Hematopoietic multipotent progenitor cell treated with erythropoietin and hydrocortisone succinate and interleukin-3 and kit ligand, for 8 days (in vitro differentiated cells): ENCODE measurements around the gene FAM90A26.
"Not testable (repeated sequence)": the region's sequence is repeated elsewhere in the genome, so short reads cannot be mapped to it uniquely, and the experiment has no call there.

ENCODE experiments used
- DNase-seq: peaks from one replicate; pipeline ENCODE4 v3.0.0-alpha.2; 2015

FAM90A26 gene, protein sequence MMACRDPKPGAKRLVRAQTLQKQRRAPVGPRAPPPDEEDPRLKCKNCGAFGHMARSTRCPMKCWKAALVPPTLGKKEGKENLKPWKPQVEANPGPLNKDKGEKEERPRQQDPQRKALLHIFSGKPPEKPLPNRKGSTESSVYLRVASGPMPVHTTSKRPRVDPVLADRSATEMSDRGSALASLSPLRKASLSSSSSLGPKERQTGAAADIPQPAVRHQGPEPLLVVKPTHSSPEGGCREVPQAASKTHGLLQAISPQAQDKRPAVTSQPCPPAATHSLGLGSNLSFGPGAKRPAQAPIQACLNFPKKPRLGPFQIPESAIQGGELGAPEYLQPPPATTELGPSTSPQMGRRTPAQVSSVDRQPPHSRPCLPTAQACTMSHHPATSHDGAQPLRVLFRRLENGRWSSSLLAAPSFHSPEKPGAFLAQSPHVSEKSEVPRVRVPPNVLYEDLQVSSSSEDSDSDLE

DNA sequence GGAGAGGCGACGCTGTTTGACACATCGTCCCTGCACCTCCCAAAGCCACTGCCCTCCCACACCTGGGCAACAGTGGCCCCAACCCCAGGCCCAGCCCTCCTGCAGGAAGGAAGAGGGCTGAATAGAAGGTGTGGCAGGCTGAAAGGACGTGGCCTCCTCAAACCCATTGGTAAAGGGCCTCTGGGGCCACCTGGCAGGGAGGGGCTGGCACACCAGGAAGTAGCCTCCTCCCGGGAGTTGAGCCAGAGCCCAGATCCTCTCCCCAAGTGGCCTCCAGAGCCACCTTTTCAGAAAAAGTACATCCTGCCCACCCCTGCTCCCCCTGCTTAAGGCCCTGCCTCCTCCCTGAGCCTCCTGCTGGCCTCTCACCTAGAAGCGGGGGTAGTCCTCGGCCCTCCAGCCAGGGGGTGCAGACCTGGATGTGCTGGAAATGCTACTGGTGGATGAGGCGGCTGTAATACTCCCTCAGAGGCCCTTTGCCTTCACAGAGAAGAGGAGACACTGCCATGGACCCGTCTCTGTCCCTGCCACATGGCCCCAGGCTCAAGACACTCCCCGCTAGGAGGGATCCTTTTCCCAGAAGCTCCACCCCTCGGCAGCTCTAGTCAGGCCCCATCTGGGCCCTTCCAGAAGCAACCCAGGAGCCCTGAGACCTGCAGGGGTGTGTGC is at the start of gene FAM90A26:
Gene FAM90A26 (plus strand): TSS at position 619 of the 669 bp plus-strand sequence. CDS start 2,764 bp downstream, outside the sequence.
- DNase-seq, result not testable (repeated sequence)

DNA sequence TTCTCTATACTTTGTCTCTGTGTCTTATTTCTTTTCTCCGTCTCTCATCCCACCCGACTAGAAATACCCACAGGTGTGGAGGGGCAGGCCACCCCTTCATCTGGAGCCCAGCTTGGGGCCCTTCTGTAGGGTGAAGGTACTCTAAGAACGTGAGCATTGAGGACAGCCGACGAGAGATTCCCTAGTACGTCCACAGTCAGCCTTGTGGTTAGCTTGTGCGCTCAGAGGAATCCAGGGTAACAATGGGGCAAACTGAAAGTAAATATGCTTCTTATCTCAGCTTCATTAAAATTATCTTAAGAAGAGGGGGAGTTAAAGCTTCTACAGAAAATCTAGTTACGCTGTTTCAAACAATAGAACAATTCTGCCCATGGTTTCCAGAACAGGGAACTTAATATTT is 47.5 kb upstream of the FAM90A26 start:
- DNase-seq, result not testable (repeated sequence)

DNA sequence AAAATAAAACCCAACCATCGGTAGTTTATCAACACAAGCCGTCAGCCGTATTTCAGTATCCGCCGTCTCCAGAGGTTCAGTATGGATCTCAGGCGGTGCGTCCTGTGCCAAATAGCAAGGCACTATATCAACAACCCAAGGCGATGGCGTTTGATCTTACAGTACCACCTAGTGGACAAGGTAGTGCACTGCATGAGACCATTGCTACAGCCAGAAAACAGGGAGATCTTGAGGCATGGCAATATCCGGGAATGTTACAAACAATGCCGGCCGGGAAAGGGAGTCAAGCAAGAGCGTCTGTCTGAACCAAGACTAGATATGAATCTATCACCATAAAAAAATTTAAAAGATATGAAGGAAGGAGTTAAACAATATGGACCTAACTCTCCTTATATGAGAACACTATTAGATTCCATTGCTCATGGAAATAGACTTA is 46.6 kb upstream of the FAM90A26 start:
- peak; percentile 64 for DNase-seq

DNA sequence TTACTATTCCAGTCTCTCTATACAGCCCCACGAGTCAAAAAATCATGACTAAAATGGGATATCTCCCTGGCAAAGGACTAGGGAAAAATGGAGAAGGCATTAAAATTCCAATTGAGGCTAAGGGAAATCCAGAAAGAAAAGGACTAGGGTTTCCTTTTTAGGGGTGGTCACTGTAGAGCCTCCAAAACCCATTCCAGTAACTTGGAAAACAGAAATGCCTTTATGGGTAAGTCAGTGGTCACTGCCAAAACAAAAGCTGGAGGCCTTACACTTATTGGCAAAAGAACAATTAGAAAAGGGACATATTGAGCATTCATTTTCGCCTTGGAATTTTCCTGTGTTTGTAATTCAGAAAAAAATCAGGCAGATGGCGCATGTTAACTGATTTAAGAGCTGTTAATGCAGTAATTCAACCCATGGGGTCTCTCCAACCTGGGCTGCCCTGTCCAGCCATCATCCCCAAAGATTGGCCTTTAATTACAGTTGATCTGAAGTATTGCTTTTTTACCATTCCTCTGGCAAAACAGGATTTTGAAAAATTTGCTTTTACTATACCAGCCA is 44.5 kb upstream of the FAM90A26 start:
- not testable (repeated sequence) for DNase-seq

DNA sequence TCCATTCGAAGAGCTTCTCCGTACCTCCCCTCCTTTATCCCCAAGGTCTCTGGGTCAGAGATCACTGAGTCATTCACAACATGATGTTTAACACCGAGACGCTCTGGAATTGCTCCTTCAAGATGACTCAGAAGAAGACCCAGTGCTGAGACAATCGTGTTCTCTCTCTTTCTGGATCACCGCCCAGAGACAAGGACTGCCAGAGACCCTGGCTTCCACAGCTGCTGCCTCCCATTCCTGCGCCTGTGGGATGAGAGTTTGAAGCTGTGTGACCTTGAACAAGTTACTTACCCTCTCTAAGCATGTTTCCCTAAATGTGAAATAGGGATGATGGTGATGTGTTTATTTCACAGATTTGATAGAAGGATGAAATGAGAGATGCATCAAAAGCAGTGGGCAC is 38.8 kb upstream of the FAM90A26 start:
- DNase-seq, result not testable (repeated sequence)

DNA sequence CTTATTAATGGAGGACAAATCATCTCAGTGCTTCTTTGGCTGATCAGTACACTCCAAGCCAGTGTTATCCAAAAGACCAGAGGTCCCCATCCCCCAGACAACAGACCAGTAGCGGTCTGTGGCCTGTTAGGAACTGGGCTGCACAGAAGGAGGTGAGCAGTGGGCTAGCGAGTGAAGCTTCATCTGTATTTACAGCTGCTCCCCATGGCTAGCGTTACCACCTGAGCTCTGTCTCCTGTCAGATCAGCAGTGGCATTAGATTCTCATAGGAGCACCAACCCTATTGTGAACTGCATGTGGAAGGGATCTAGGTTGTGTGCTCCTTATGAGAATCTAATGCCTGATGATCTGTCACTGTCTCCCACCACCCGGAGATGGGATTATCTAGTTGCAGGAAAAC is 37.4 kb upstream of the FAM90A26 start:
- DNase-seq, result not testable (repeated sequence)

DNA sequence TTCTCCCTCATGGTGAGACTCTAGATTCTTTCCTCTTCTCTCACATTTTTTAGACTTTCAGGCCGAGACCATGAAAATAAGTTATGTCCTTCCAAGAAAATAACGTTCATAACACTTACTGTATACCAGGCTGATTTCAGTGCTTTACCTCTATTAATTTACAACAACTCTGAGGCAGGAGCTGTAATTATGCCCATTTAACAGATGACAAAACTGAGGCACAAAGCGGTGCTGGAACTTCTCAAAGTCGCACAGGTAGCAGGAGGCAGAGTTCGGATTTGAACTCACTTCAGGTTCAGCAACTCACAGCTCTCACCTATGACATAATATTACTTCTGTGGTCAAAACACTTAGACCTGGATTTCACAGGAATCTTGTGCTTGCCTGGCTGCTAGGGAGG is 36.2 kb upstream of the FAM90A26 start:
- DNase-seq, result not testable (repeated sequence)

DNA sequence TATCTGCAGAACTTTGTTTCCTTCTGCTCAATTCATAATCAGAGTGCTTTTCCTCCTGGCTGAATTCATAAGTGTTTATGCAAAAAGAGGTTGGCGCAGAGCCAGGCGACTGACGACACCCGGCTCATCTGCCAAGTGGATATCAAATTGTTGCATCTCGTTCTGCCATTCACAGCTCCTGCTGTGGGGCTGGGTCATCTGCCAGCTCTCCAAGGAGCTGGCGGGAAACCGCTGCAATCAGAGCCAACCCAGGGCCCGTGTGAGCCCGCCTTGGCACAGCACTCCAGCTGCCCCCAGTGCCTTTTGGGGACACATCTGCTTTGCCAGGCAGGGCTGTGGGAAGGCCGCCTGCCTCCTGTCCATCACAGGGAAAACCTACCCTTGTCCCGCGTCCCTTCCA is 35.7 kb upstream of the FAM90A26 start:
- DNase-seq, result peak; percentile 17

DNA sequence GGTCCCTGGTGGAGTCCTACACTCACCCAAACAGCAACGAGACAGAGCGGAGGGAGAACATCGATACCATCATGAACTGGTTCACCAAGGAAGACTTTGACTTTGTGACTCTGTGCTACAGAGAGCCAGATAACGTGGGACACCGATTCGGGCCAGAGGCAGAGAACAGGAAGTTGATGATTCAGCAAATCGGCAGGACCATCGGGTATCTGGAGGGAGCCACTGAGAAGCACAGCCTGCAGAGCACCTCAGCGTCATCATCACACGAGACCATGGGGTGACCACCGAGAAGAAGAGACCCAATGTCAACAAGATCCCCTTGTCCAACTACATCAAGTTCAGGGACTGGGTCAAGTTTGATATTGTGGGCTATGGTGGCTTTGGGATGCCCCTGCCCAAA is 29.2 kb upstream of the FAM90A26 start:
- DNase-seq, result not testable (repeated sequence)

DNA sequence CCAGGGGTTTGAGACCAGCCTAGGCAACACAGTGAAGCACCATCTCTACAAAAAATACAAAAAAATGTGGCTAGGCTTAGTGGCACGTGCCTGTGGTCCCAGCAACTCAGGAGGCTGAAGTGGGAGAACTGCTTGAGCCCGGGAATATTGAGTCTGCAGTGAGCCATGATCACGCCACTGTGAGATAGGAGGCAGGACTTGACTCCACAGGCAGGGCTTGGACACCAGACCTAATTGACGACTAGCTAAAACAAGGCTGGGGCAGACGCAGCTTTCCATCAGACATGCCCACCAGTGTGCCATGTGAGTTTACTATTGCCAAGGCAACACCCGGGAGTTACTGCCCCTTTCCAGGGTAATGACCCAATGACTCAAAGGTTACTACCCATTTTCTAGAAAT is 27.4 kb upstream of the FAM90A26 start:
- DNase-seq, result not testable (repeated sequence)

DNA sequence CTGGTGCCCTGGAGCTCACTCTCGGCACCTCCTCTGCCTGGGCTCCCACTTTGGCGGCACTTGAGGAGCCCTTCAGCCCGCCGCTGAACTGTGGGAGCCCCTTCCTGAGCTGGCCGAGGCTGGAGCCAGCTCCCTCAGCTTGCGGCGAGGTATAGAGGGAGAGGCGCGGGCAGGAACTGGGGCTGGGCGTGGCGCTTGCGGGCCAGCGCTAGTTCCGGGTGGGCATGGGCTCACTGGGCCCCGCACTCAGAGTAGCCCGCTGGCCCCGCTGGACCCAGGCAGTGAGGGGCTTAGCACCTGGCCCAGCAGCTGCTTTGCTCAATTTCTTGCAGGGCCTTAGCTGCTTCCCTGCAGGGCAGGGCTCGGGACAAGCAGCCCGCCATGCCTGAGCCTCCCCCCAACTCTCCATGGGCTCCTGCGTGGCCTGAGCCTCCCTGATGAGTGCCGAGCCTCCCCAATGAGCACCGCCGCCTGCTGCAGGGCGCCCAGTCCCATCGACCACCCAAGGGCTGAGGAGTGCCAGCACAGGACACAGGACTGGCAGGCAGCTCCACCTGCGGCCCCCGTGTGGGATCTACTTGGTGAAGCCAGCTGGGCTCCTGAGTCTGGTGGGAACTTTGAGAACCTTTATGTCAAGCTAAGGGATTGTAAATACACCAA is 26.7 kb upstream of the FAM90A26 start:
- DNase-seq, result no peak

DNA sequence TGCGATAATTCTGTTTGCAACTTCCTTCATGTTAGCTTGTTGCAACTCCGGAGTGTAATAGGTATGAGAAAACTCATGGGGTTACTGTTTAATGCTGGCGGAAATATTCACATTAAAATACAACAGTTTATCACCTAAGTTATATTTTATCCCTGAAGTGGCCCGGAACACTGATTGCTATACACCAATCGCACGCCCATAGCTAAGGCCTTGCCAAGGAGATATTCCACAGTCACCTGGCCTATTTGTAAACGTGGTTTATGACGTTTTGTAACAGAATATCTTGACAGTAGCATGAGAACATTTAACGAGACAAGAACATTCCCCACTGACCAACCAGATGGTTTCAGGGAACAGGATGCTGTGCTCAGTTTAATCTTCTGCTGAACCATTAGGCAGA is 23.2 kb upstream of the FAM90A26 start:
- DNase-seq, result no peak

DNA sequence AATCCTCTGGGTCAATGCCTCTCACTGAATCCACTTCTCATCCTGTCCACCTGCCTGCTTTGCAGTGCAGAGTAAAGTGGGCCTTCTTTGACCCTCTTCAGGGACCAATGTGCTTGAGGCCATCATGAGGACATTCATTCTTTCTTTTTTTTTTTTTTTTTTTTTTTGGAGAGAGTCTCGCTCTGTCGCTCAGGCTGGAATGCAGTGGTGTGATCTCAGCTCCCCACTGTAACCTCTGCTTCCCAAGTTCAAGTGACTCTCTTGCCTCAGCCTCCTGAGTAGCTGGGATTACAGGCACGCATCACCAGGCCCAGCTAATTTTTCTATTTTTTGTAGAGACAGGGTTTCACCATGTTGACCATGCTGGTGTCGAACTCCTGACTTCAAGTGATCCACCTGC is 22.8 kb upstream of the FAM90A26 start:
- DNase-seq, result not testable (repeated sequence)

DNA sequence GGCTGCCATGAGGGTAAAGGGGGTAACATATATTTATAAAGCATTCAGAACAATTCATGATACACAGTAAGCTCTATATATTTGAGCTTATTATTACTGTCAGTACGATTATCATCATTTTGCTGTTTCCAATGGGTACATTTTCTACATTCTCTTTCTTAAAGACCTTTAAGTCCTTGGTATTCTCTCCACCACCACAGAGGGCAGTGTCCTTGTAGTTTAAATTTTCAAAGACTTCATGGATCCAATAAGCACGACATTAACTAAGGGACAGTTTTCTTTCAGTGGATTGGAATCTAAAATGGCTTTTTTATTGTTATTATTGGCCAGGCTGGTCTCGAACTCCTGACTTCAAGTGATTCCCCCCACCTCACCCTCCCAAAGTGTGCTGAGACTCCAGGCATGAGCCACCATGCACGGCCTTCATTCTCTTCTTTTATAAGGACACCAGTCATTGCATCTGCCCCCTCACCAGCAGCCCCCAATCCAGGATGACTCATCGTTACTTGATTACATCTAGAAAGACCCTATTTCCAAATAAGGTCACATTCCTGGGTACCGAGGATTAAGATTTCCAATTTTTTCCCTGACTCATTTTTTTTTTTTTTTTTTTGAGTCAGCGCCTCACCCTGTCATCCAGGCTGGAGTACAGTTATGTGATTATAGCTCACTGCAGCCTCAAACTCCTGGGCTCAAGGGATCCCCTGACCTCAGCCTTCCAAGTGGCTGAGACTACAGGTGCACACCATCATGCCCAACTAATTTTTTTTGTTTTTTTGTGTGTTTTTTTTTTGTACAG is 21.4 kb upstream of the FAM90A26 start:
- peak; percentile 12 for DNase-seq

DNA sequence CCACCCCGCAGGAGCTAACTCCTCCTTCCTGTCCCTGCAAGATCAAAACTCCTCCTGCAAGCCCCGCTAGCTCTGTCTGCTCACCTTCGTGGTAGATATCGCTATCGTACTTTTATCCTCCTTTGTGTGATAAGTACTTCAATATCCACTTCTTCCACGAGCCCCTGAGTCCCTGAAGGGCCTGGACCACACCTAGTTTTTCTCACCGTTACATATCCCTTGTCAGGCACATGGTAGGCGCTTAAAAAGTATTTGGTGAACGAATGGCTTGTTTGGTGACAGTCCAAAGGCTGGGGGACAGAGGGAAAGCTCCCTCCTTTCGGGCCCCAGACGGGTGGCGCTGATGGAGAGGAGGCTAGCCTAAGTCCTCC is 18.4 kb upstream of the FAM90A26 start:
- DNase-seq, result peak; percentile 19

DNA sequence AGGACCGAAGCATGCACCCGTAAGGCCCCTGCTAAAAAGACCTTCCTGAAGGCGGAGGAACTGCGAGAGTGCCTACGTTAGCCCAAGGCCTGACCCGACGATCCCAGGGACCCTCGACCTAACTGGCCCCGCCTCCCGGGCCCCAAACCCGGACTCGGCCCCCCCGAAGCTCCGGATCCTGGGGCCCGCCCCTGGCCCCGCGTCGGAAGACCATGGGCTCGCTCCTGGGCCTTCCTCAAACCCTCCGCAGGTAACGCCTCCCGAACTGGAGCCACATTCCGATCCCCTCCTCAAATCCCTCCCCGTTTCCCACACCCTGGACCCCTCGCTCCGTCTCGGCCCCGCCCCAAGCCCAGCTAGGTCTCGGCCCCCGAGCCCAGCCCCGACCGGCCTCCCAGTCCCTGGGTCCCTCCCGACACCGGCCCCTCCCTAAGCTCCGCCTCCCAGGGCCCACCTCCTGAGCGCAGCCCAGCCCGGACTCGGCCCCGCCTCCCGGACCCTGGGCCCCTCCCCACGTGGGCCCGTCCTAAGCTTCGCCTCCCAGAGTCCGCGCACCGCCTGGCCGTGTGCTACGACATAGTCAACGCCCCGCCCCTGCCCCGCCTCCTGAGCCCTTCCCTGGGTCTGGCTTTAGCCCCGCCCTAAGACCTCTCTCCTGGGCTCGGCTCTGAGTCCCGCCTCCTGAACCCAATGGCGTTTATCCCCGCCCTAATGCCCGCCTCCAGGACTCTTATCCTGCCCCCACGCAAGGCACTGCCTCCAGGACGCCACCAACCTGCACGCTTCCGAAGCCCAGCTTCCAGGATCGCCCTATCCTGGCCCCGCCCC is 17.8 kb upstream of the FAM90A26 start:
- peak; percentile 91 for DNase-seq

DNA sequence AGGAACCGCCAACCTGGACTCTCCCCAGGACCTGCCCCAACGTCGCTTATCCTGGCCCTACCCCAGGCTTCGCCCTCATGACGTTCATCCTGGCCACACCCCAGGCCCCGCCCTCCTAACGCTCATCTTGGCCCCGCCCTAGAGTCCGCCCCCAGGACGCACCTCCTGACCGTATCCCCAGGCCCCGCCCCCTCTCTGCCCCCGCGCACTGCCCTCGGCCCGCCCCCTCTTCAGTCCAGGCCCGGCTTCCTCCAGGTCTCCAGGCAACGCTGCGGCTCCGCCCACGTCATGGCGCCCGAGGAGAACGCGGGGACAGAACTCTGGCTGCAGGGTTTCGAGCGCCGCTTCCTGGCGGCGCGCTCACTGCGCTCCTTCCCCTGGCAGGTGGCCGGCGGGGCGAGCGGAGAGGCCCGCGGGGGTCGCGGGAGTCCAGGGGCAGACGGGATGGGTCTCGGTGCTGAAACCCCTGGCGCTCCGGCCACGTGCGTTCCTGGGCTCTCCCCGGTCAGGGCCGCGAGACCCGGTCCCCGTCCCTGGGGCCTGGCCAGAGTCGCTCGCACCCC is 17.1 kb upstream of the FAM90A26 start:
- peak; percentile 95 for DNase-seq

DNA sequence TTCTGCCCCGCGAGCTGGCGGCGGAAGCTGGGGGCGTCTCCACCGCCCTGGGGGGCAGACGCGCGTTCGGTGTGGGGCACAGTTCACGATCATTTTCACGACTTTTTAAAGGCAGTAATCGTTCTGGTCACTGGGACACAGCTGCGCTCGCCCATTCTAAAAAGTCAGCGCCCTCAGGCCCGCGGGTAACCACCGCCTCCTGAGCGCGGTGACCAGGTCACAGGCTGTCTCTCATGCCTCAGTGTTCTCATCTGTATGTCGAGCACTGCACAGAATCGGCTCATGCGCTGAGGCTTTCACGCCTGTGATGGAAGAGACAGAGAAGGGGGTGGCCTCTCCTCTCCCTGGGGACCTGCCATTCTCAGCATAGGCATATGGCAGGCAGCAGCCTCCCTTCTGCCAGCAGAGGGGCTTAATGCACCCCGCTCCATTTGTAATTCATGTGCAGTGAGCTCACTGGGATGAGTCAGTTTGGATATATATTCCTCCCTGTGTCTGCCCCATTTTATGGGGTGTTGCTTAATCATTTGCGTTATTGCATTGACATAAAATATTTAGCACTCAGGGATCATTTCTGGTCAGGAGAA is 16.5 kb upstream of the FAM90A26 start:
- peak; percentile 23 for DNase-seq

DNA sequence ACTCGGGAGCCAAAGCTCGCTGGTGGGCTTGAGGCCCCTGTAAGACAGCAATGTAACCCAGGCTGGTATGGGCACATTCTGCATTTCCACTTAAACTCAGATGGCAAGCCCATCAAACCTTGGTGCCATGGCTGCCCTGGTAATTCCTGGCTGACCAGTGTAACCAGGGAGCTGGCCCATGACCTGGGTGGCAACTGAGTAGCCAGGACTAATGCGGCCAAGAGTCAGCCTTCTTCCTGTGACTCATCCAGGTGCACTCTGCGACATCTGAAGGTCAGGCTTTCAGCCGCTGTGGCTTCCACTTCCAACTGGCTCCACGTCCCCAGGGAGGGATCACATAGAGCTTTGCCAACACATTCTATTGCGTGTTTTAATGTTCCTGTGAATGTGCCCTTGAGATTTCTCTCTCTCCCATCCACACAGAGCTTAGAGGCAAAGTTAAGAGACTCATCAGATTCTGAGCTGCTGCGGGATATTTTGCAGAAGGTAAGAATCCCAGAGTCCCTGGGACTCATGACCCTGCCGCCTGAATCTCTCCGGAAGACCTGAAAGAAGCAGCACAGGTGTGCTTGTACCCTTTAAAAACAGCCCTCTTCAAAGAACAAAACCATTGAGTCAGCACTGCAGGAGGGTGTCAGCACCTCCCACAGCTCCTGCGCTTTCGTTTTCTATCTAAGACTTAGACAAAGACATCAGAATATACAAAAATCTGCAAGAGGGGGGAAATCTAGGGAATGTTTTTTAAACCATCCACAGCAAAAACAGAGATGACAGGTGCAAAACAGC is 14.9 kb upstream of the FAM90A26 start:
- DNase-seq, result not testable (repeated sequence)

DNA sequence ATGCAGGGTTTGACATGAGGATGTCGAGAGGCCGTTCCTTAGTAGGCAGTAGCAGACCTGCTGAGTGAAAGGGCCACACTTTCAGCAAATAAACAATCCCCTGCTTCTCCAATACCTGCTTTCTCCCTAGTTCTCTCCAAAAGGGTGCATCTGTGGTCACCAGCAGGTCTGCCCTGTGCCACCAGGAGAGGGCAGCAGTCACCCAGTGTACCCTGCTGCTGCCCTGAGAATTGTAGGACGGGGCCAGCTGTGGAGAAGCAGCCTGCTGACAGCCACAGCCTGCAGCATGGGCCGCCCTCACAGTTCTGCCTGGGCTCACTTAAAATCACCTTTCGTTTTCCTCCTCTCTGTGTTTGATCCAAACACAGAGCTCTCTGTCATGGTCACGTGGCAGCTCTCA is 11.8 kb upstream of the FAM90A26 start:
- DNase-seq, result not testable (repeated sequence)
